Heart right ventricle (tissue), 16 donors: Measurements from ENCODE around the gene TMEM269. TPM values are rescaled to one million over a fixed set of nuclear protein-coding genes. Genes with fewer than 3 reads are reported as not detected.

Experiments
- ATAC-seq, 8 donors: fragments of 200-7000 bp; cut with Tn5 transposase; one replicate each; pipeline ENCODE4 v1.9.1; 2020; ENCODE audit warnings: mild to moderate bottlenecking in 8 of 8, moderate library complexity in 8 of 8, moderate number of reproducible peaks in 1 of 8
- DNase-seq, 2 donors: peaks; one replicate each; pipeline ENCODE4 v3.0.0-alpha.2; 2020
- H3K27ac ChIP-seq, 10 donors: fragments of 200-600 bp; sonication (generic) in 2 of 10; one replicate each; pipeline versions ENCODE4 v1.5.0 to v1.8.0; 2020 to 2022; ENCODE audit warnings: mild to moderate bottlenecking in 3 of 10
- H3K27me3 ChIP-seq, 7 donors: fragments of 200-600 bp; one replicate each; pipeline ENCODE4 v1.8.0; 2021 to 2022; ENCODE audit warnings: mild to moderate bottlenecking in 2 of 7
- H3K36me3 ChIP-seq, 9 donors: fragments of 200-600 bp; sonication (generic) in 1 of 9; one replicate each; pipeline versions ENCODE4 v1.5.0 to v1.8.0; 2020 to 2022; ENCODE audit warnings: mild to moderate bottlenecking in 2 of 9
- H3K4me1 ChIP-seq, 9 donors: fragments of 200-600 bp; sonication (generic) in 1 of 9; one replicate each; pipeline versions ENCODE4 v1.5.0 to v1.8.0; 2020 to 2022; ENCODE audit warnings: mild to moderate bottlenecking in 4 of 9
- H3K4me3 ChIP-seq, 10 donors: fragments of 200-600 bp; sonication (generic) in 2 of 10; one replicate each; pipeline versions ENCODE4 v1.5.0 to v1.8.0; 2020 to 2022; ENCODE audit warnings: mild to moderate bottlenecking in 7 of 10, moderate library complexity in 2 of 10
- H3K9me3 ChIP-seq, 11 donors: fragments of 200-600 bp in 10 of 11; sonication (generic) in 2 of 11; one replicate each; pipeline versions ENCODE4 v1.5.0 to v1.8.0; 2013 to 2022; ENCODE audit warnings: mild to moderate bottlenecking in 2 of 11, control low read depth in 1 of 11, moderate library complexity in 1 of 11
- WGBS, 2 donors: extraction: QIAGEN DNeasy Blood & Tissue Kit; methylation state at CpG; one replicate each; pipeline ENCODE4 v1.1.7; 2013; ENCODE audit warnings: inconsistent platforms in 1 of 2; 5-methylcytosine and 5-hydroxymethylcytosine counted together
- intact Hi-C, 10 donors: fragments of 100-400 bp; cut with DNase I; formaldehyde crosslinking; loops; one replicate each; pipeline versions ENCODE4 v1.11.1 to v1.14.2; 2022
- polyA plus RNA-seq, 2 donors: library from polyadenylated mRNA; stranded (reverse); fragments of 200-250 nt; gene quantifications; one replicate each; pipeline ENCODE4 v1.2.3, GENCODE V29; 2013
- total RNA-seq, 10 donors: library from RNA; stranded (reverse); fragmentation: NEBNext Ultra II Directional in 3 of 10; extraction: Animal tissue kit (Norgen Biotek cat#: 25700) in 3 of 10; gene quantifications; one replicate each; pipeline versions ENCODE4 v1.2.1 to v1.2.4, GENCODE V29; 2021 to 2023
- TF ChIP-seq, protein P1 (sequence below), 9 donors: fragments of 200-600 bp; sonication (generic) in 2 of 9; IDR thresholded peaks; one replicate each; pipeline versions ENCODE4 v1.5.0 to v1.8.0; 2021 to 2022; ENCODE audit warnings: antibody characterized with exemption in 9 of 9, mild to moderate bottlenecking in 5 of 9, moderate library complexity in 1 of 9
- donor health status: Arrhythmogenic right ventricular cardiomyopathy.
- donor health status: ischemic (EF 13 %, LVEDD 7.1; RV severe dilation, severe dysfunction).
- donor health status: healthy with polysubstance abuse.
- donor health status: DM: no; HTN: yes; CAD: no.
- donor health status: DM: no; HTN: no; CAD: no.
- donor health status: ischemic (EF 25% LVEDD 6.9; RV normal size, moderate dysfunction).
- donor health status: ischemic (EF 25% LVEDD 5.7; RV mildly dilated, moderate dysfunction).
- donor health status: healthy.
- donor health status: DM: yes; HTN: yes; CAD: no.
- donor health status: Ischemic cardiomyopathy.
- donor health status: ischemic (EF 35%, LVEDD 5.7; RV mildly dilated, moderate dysfunction).
- donor health status: nonischemic (EF 11% LVEDD 7.7; RV severe dilation, severe dysfunction).
- donor health status: DM: yes; HTN: yes; CAD: no.
- donor health status: PGD.
- donor health status: ischemic (EF 29% LVEDD 5.4; RV normal size, mild dysfunction).
- donor health status: nonischemic (EF 23%, LVEDD 6.1; RV moderate dilation, normal function).

Gene TMEM269
- total and polyA plus RNA-seq, 12 donors, result 0.01 to 0.09 (median 0.07) TPM; not detected in 9

DNA sequence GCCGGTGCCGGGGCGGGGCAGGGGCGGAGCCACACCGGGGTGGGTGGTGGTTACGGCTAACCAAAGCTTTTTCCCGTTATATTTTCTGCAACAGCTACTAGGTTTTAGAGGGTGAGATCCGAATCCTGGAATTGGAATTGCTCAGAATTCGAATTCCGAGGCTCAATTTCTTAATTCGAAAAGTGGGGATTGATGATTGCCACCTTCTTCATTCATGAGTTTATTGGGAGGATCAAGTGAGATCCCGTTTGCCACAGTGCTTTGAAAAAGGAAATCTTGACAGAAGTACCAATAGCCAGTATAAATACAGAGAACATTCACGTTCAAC lies 32.6 kb downstream of the TMEM269 start:
- no peaks in the 10 kb centered on the region for H3K27me3 ChIP-seq
- 0% methylated on average over 13 of the region's 13 CpGs for WGBS, 2 donors
- intact Hi-C loops, result loop anchor here in 2 of 10 donors (2.0 kb wide), 2 partner anchors 29 to 51 kb away; partner anchors contain the start of genes C1orf50 (in 2 of the 2), P3H1 (in 2 of the 2) and ZNF691 (in 1 of the 2)

DNA sequence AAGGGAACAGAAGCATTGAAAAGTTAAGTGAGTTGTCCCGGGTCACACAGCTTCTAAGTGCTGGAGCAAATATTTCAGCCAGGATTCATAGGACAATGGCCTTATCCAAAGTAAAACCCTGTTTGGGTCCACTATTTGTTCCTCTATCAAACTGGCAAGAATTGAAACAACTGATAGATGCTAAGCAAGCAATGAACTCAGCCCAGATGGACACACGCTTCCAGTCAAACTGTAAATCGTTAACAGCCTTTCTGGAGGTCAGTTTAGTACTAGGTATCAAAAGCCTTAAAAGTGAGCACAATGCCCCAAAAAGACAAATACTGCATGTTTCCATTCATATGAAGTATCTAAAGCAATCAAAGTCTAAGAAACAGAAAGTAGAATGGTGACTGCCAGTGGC lies 33.2 kb downstream of the TMEM269 start:
- H3K4me3 ChIP-seq, result peak overlapping the region in 7 of 10 donors; percentile 55 to 92 (median 74)
- DNase-seq (no peak), ATAC-seq (no peak)
- peaks cover 0 to 35% (median 23%) of the 10 kb centered on the region in 9 donors for H3K4me1 ChIP-seq
- H3K9me3 ChIP-seq, result no peaks in the 10 kb centered on the region
- H3K36me3 ChIP-seq, result peaks cover 0 to 14% (median 0%) of the 10 kb centered on the region in 9 donors
- intact Hi-C loops, result loop anchor here in 2 of 10 donors (2.0 kb wide), 2 partner anchors 29 to 51 kb away; partner anchors contain the start of genes C1orf50 (in 2 of the 2), P3H1 (in 2 of the 2) and ZNF691 (in 1 of the 2)
- TF ChIP-seq, protein P1, sequence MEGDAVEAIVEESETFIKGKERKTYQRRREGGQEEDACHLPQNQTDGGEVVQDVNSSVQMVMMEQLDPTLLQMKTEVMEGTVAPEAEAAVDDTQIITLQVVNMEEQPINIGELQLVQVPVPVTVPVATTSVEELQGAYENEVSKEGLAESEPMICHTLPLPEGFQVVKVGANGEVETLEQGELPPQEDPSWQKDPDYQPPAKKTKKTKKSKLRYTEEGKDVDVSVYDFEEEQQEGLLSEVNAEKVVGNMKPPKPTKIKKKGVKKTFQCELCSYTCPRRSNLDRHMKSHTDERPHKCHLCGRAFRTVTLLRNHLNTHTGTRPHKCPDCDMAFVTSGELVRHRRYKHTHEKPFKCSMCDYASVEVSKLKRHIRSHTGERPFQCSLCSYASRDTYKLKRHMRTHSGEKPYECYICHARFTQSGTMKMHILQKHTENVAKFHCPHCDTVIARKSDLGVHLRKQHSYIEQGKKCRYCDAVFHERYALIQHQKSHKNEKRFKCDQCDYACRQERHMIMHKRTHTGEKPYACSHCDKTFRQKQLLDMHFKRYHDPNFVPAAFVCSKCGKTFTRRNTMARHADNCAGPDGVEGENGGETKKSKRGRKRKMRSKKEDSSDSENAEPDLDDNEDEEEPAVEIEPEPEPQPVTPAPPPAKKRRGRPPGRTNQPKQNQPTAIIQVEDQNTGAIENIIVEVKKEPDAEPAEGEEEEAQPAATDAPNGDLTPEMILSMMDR (IDR thresholded peaks at IDR 0.05), result no peak
- H3K27ac ChIP-seq, result peak overlapping the region in 1 of 10 donors; percentile 99
- WGBS, 2 donors, result 96 to 99% methylated on average over 3 of the region's 3 CpGs
- H3K27me3 ChIP-seq, result no peaks in the 10 kb centered on the region

More for the DNA sequence above, 32.6 kb downstream of the TMEM269 start:
- Histone ChIP-seq H3K4me1 (peaks cover 0 to 29% (median 23%) of the 10 kb centered on the region in 9 donors), H3K4me3 (peak overlapping the region; percentile 29 to 92 (median 74)), H3K27ac (peak overlapping the region; percentile 93 to 100 (median 99)), H3K9me3 (no peaks in the 10 kb centered on the region), H3K36me3 (peaks cover 0 to 15% (median 0%) of the 10 kb centered on the region in 9 donors)
- ATAC-seq (no peak), DNase-seq (no peak)
- TF ChIP-seq, protein P1 (IDR thresholded peaks at IDR 0.05), result no peak

DNA sequence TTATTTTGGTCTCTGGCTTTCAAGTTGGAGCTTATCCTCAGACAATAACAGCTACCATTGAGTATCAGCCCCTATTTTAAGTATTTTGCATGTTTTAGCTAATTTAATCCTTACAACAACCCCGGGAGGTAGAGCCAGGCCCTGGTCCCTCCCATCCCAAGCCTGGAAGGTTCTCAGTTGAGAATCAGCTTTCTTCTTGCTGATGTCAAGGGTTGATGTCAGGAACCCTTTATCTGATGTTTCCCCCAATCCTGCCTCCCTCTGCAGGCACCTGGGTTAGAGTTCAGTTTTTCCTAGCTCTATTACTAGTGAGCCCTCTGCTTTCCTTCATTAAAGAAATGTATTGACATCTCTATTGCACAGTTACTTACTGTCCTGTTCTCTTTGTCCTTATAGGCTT lies 36.0 kb downstream of the TMEM269 start:
- intact Hi-C loops, result no loop called here
- no peak overlapping the region for H3K27ac ChIP-seq
- no peaks in the 10 kb centered on the region for H3K27me3 ChIP-seq
- H3K4me1 ChIP-seq, result peaks cover 0 to 34% (median 18%) of the 10 kb centered on the region in 9 donors
- no peaks in the 10 kb centered on the region for H3K9me3 ChIP-seq
- WGBS, 2 donors, result 65 to 70% methylated on average over 1 of the region's 1 CpG
- no peak for ATAC-seq
- TF ChIP-seq, protein P1 (IDR thresholded peaks at IDR 0.05), result no peak
- no peaks in the 10 kb centered on the region for H3K36me3 ChIP-seq
- no peak overlapping the region for H3K4me3 ChIP-seq
- DNase-seq, result no peak

DNA sequence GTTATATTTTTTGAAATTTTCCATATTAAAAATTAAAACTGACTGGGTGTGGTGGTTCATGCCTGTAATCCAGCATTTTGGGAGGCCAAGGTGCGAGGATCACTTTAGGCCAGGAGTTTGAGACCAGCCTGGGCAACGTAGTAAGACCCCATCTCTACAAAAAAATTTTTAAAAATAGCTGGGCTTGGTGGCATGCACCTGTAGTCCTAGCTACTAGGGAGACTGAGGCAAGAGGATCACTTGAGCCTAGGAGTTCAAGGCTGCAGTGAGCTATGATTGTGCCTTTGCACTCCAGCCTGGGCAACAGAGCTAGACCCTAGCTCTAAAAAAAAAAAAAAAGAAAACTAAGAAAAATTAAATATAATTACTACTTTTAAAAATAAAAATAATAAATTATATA lies 36.9 kb downstream of the TMEM269 start:
- intact Hi-C loops, result no loop called here
- H3K4me1 ChIP-seq, result peaks cover 0 to 25% (median 9%) of the 10 kb centered on the region in 9 donors
- no peak overlapping the region for H3K4me3 ChIP-seq
- DNase-seq (no peak), ATAC-seq (no peak)
- H3K9me3 ChIP-seq, result no peaks in the 10 kb centered on the region
- H3K36me3 ChIP-seq, result no peaks in the 10 kb centered on the region
- WGBS, 2 donors, result 94 to 99% methylated on average over 2 of the region's 2 CpGs
- TF ChIP-seq, protein P1 (IDR thresholded peaks at IDR 0.05), result no peak
- H3K27ac ChIP-seq, result no peak overlapping the region
- H3K27me3 ChIP-seq, result no peaks in the 10 kb centered on the region
